Central memory CD8-positive, alpha-beta T cell (primary cell): ENCODE measurements around the gene DCN.

ENCODE experiments used
- ATAC-seq: fragments of 150-1000 bp; cut with Tn5 transposase; replicated peaks from 2 replicates; pipeline ENCODE4 v1.10.0; 2022; ENCODE audit warnings: mild to moderate bottlenecking, moderate FRiP score, moderate number of reproducible peaks; ENCODE audit not compliant: poor library complexity, severe bottlenecking; ENCODE audit errors: extremely low read depth
- DNase-seq, 2 donors: peaks; one replicate each; pipeline ENCODE4 v3.0.0; 2021; ENCODE audit warnings: low spot score in 2 of 2
- H3K27ac Mint-ChIP-seq: one replicate; pipeline ENCODE4 v1.8.0; 2022; ENCODE audit warnings: low read depth, mild to moderate bottlenecking, moderate library complexity, mixed read lengths
- H3K27me3 Mint-ChIP-seq: one replicate; pipeline ENCODE4 v1.8.0; 2022; ENCODE audit warnings: mixed read lengths
- H3K36me3 Mint-ChIP-seq: one replicate; pipeline ENCODE4 v1.8.0; 2022; ENCODE audit warnings: mild to moderate bottlenecking, moderate library complexity, mixed read lengths; ENCODE audit not compliant: insufficient read depth
- H3K4me1 Mint-ChIP-seq: one replicate; pipeline ENCODE4 v1.8.0; 2022; ENCODE audit warnings: mixed read lengths
- H3K4me3 Mint-ChIP-seq: one replicate; pipeline ENCODE4 v1.8.0; 2022; ENCODE audit warnings: mild to moderate bottlenecking, moderate library complexity, mixed read lengths
- H3K9me3 Mint-ChIP-seq: one replicate; pipeline ENCODE4 v1.8.0; 2022; ENCODE audit warnings: mixed read lengths

DCN gene

DNA sequence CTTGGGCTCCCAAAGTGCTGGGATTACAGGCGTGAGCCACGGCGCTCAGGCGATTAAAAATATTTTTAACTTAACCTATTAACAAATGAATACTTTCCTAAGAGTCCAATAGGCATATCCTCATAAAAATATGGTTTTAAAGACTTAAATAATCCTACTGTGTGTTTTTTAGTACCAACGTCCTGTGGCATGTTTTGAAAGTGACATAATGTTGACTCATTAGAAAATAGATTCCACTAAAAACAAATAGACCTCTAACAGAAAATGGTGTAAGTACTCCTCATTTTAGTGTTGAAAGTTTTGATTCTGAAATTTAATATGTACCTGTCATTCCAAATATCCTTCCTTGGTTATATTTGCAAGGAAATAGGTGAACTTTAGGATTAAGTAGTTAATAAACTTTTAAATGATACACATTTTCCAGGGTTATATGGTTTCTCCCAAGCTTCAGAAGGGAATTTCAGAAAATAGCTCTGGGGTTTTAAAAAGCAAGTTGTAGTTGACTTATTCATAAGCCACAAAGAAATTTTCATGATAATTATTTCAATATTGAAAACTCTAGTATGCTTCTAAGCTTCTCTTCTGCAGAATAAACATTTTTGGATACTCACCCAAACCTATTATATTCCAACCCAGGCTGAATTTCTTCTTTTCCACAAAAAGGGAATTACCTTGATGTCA lies 59.2 kb downstream of the DCN start:
- H3K9me3 Mint-ChIP-seq = no peaks in the 10 kb centered on the region
- H3K4me3 Mint-ChIP-seq = no peak overlapping the region
- peaks cover 1% of the 10 kb centered on the region for H3K36me3 Mint-ChIP-seq
- H3K4me1 Mint-ChIP-seq = no peaks in the 10 kb centered on the region
- DNase-seq = no peak
- no peaks in the 10 kb centered on the region for H3K27me3 Mint-ChIP-seq
- no peak for ATAC-seq
- H3K27ac Mint-ChIP-seq = no peak overlapping the region

GRCh38 chr12:91120781-91121180 lies 61.8 kb downstream of the DCN start:
- H3K4me1 Mint-ChIP-seq = no peaks in the 10 kb centered on the region
- no peak overlapping the region for H3K27ac Mint-ChIP-seq
- no peak for DNase-seq
- H3K4me3 Mint-ChIP-seq = no peak overlapping the region
- H3K27me3 Mint-ChIP-seq = no peaks in the 10 kb centered on the region
- peaks cover 1% of the 10 kb centered on the region for H3K36me3 Mint-ChIP-seq
- ATAC-seq = no peak
- no peaks in the 10 kb centered on the region for H3K9me3 Mint-ChIP-seq

- Mint-ChIP-seq H3K4me3 (no peak overlapping the region), H3K27ac (no peak overlapping the region)
Observed at GRCh38 chr12:91119089-91119488, 63.5 kb downstream of the DCN start.

GRCh38 chr12:91113621-91114020 lies 69.0 kb downstream of the DCN start:
- Mint-ChIP-seq H3K36me3 (no peaks in the 10 kb centered on the region), H3K4me3 (no peak overlapping the region)

More at GRCh38 chr12:91119089-91119488, 63.5 kb downstream of the DCN start:
- Mint-ChIP-seq H3K4me1 (no peaks in the 10 kb centered on the region), H3K9me3 (no peaks in the 10 kb centered on the region), H3K27me3 (no peaks in the 10 kb centered on the region), H3K36me3 (no peaks in the 10 kb centered on the region)
- no peak for DNase-seq
- no peak for ATAC-seq

DNA sequence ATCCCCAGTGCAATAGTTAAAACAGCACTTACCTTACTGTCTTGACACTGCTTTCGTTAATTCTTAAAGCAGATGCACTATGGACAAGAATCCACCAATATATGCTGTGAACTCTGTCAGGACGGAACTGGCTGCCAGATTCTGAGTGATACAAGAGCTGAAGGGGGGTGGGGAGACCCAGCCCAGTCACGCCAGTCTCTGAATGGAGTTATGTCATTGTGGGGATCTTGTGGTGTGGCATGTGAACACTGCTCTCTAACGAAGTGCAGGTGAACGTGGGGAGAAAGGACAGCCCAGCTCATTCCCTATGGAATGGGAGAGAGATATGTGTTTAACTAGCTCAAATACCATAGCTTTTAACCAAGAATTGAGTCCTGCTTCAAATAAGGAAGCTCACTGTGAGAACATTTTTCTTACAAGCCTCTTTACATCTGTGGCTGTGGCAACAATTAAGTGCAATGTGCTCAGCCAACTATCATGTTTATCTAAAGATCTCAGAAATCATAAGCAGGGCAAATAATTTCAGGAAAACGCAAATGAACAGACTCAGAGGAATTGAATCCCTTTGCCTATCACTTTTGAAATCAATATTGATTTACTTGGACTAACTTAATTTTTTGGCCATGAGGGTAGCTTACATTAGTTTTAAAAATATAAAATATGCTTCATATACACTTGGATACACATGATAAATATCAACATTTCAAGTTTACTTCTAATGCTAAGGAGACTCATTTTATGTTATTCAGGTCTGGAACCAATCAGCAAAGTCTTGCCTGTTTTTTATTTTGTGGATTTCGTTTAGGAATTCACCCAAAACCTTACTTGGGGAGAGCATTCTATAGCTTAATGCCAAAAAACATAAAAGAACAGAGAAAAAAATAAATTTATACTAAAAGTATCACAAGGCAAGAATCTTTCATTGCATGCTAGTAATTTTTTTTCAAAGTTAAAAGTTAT lies 71.0 kb downstream of the DCN start, which contains the start of gene LUM:
Gene LUM (minus strand): TSS at position 129 of the 960 bp plus-strand sequence. CDS start 2,515 bp downstream, outside the sequence.
- DNase-seq = no peak
- Mint-ChIP-seq H3K9me3 (no peaks in the 10 kb centered on the region), H3K27me3 (no peaks in the 10 kb centered on the region), H3K27ac (no peak within 1 kb of the TSS), H3K4me3 (no peak within 1 kb of the TSS), H3K36me3 (no peaks in the 10 kb centered on the region), H3K4me1 (no peaks in the 10 kb centered on the region)
- ATAC-seq = no peak

More at GRCh38 chr12:91113621-91114020, 69.0 kb downstream of the DCN start:
- Mint-ChIP-seq H3K4me1 (no peaks in the 10 kb centered on the region), H3K9me3 (no peaks in the 10 kb centered on the region), H3K27me3 (no peaks in the 10 kb centered on the region), H3K27ac (no peak overlapping the region)
- ATAC-seq (no peak), DNase-seq (no peak)

DNA sequence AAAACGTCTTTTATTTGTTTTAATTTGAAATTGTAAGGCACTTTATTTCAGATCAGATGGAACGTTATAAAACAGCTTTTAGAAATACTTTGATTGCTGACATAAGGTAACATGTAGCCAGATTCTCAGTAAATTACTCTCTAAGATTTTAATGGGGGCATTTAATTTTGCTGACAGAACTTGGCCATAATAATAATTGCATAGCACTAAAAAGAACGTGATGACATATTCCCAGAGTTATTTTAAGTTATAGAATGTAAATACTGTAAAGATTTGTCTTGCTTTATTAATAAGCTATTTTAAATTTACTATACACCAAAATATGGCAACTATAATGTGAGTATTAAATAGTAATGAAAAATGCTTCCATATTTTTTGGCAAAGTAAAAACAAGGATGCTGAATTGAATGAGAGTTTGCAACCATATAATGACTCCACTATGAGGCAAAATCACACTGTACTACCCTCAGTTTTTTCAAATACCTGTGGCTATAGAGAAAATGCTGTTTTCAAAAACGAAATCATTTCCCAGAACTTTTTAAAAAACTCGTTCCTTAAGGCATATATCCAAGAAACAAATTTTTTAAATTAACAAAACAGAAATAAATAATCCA lies 72.2 kb downstream of the DCN start:
- H3K9me3 Mint-ChIP-seq = no peaks in the 10 kb centered on the region
- H3K36me3 Mint-ChIP-seq = no peaks in the 10 kb centered on the region
- H3K4me1 Mint-ChIP-seq = no peaks in the 10 kb centered on the region
- DNase-seq = no peak
- ATAC-seq = no peak
- no peak overlapping the region for H3K4me3 Mint-ChIP-seq
- H3K27ac Mint-ChIP-seq = no peak overlapping the region
- H3K27me3 Mint-ChIP-seq = no peaks in the 10 kb centered on the region

DNA sequence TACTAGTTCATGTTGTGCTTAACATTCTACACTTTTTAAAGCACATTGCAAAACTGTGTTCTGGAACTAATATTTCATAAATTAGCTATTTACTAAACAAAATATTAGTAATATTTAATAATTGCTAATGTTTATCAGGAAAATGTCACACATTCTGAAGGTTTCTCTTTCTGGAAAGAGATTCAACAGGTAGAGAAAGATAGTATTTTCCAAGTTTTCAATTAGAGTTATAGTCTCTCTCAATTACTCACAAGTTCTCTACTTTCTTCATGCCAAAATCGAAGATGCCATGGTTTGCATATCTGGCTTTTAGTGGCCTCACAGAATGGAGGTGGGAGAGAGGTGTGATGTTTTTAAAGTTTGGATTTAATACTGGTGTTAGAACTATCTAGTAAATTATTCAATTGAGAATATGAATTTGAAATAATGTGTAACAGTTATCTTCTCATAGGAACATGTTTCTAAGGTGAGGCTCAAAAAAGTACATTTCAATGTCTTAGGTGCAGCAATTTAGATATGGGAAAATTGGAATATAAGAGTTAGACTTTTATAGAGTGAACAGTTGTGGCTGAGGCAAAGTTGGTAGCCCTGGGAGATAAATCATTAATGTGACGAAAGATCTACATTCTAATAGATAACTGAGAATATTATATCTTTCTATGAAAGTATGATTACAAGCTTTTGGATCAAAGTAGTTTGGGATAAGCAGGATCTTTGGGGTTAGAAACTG lies 72.9 kb downstream of the DCN start:
- Mint-ChIP-seq H3K4me1 (no peaks in the 10 kb centered on the region), H3K36me3 (no peaks in the 10 kb centered on the region), H3K27ac (no peak overlapping the region), H3K9me3 (no peaks in the 10 kb centered on the region), H3K4me3 (no peak overlapping the region), H3K27me3 (no peaks in the 10 kb centered on the region)
- no peak for DNase-seq
- no peak for ATAC-seq

- DNase-seq (no peak), ATAC-seq (no peak)
- Mint-ChIP-seq H3K9me3 (no peaks in the 10 kb centered on the region), H3K4me3 (no peak overlapping the region), H3K4me1 (no peaks in the 10 kb centered on the region), H3K36me3 (no peaks in the 10 kb centered on the region), H3K27me3 (no peaks in the 10 kb centered on the region), H3K27ac (no peak overlapping the region)
Observed at GRCh38 chr12:91109148-91109564, 73.5 kb downstream of the DCN start.

DNA sequence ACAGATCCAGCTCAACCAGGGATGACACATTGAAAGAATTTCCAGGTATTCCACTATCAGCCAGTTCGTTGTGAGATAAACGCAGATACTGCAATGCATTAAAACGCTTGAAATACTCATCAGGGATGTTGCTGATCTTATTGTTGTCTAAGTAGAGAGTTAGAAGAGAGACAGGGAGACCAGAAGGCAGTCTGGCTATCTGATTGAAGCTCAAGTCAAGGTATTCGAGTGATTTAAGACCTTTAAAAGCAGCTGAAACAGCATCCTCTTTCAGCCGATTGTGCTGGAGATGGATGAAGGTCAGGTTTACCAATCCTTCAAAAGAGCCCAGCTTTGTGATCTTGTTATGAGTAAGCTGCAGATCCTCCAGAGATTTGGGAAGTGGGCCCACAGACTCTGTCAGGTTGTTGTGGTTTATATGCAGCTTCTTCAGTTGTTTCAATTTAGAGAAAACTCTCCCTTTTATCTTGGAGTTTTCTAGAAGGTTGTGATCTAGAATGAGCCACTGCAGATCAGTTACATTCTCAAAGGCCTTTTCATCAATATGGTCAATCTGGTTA lies 74.3 kb downstream of the DCN start:
- no peak overlapping the region for H3K27ac Mint-ChIP-seq
- no peaks in the 10 kb centered on the region for H3K9me3 Mint-ChIP-seq
- no peaks in the 10 kb centered on the region for H3K27me3 Mint-ChIP-seq
- no peaks in the 10 kb centered on the region for H3K4me1 Mint-ChIP-seq
- DNase-seq (no peak), ATAC-seq (no peak)
- H3K4me3 Mint-ChIP-seq = no peak overlapping the region
- H3K36me3 Mint-ChIP-seq = no peaks in the 10 kb centered on the region

GRCh38 chr12:91106283-91106682 lies 76.3 kb downstream of the DCN start:
- no peak overlapping the region for H3K4me3 Mint-ChIP-seq
- ATAC-seq (no peak), DNase-seq (no peak)
- no peaks in the 10 kb centered on the region for H3K36me3 Mint-ChIP-seq
- H3K4me1 Mint-ChIP-seq = no peaks in the 10 kb centered on the region
- no peaks in the 10 kb centered on the region for H3K27me3 Mint-ChIP-seq
- no peak overlapping the region for H3K27ac Mint-ChIP-seq
- no peaks in the 10 kb centered on the region for H3K9me3 Mint-ChIP-seq

- no peaks in the 10 kb centered on the region for H3K9me3 Mint-ChIP-seq
- no peaks in the 10 kb centered on the region for H3K36me3 Mint-ChIP-seq
- no peak overlapping the region for H3K27ac Mint-ChIP-seq
- no peak for ATAC-seq
- no peak overlapping the region for H3K4me3 Mint-ChIP-seq
- H3K4me1 Mint-ChIP-seq = no peaks in the 10 kb centered on the region
- DNase-seq = no peak
- no peaks in the 10 kb centered on the region for H3K27me3 Mint-ChIP-seq
Observed at GRCh38 chr12:91105807-91106206, 76.8 kb downstream of the DCN start.
